DLD1 (cell line): ENCODE measurements around the gene MT3.
"Not testable (repeated sequence)": the region's sequence is repeated elsewhere in the genome, so short reads cannot be mapped to it uniquely, and the experiment has no call there.

Source experiments
- in situ Hi-C: cut with HindIII; loops from 2 replicates; pipeline ENCODE4 v1.10.0; 2017; ENCODE audit warnings: low sequenced_read_pairs

Gene MT3

DNA sequence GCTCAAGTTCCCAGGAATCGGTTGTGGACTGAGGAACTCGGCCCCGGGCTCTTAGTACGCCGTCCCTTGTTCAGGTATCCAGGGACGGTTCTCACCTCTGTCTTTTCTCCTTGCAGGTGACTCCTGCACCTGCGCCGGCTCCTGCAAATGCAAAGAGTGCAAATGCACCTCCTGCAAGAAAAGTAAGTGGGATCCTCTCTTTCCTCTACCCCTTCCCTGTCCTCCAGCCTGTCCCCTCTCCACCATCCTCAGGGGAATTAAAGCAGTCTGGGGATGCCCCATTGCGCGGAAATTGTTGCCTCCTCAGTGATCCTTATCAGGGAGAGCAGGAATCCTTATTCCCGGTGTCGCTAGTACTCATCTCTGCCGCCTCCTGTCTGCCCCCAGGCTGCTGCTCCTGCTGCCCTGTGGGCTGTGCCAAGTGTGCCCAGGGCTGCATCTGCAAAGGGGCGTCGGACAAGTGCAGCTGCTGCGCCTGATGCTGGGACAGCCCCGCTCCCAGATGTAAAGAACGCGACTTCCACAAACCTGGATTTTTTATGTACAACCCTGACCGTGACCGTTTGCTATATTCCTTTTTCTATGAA lies 19.6 kb downstream of the MT3 start:
- in situ Hi-C loops, result no loop called here

DNA sequence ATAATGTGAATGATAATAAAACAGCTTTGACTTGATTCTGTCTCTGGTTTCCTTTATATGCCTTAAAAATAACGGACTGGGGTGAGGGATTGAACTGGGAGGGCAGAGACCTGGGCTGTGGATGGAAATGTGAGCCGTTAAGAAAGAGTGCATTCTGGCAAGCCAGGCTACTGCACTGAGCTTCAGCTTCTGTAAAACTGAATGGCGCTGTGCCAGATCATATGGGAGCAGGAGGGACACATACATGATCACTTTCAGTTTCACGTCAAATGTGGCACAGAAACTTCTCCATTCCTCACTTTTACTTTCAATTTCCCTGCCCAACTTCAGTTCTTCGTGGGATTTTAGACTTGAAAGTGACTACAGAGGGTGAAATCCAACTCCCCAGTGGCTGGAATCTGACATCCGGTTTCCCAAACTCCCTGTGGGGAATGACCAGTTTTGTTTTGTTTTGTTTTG lies 20.2 kb downstream of the MT3 start:
- in situ Hi-C loops, result no loop called here

DNA sequence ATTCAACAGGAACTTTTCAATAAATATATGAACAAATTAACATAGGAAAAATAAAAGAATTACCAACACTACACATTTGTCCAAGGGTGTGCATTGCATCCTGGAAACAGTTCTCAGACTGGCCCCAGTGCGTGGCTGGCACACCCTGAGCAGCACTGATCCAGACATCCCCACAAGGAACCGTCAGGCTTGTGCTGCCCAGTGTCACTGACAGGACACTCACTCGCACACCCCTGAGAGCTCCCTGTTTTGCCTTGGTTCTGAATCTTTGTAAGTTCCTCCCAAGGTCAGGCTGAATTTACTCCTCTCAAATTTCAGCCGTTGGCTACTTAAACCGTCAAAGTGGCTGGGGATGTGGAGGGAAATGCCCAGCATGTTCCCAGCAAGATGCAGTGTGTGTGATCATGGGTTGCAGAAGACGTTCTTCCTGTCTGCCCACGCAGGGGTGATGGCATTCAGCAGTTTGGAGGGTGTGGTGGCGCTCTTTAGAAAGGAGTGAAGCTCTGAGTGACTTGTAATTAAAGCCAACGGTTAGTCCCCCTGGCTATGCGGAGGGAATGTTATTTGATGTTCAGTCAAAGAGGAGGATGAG lies 20.8 kb downstream of the MT3 start:
- in situ Hi-C loops, result loop anchor here (5.0 kb wide), 1 partner anchor 57 kb away; the partner anchor contains the start of genes MT1G and MT1H

DNA sequence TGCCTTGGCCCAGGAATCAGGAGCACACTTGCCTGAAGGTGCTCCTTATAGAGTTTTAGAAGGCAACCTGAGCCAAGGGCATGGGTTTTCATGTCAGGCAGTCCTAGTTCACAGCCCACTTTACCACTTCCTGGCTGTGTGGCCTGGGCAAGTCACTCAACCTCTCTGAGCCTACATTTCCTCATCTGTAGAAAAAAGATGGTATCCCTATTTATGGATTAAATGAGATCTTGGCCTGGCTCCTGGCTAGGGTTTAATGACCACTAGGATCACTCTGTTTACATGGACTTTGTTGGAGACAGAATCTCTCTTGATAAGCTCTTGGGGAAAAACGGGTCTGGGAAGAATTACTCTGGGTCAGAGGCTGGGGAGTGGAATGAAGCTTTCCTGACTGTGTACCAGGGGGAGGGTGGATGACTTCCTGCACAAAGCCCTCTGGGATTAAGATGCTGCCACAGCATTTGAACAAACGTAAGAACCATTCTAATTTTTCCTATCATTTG lies 21.3 kb downstream of the MT3 start:
- in situ Hi-C loops, result loop anchor here (5.0 kb wide), 1 partner anchor 57 kb away; the partner anchor contains the start of genes MT1G and MT1H

DNA sequence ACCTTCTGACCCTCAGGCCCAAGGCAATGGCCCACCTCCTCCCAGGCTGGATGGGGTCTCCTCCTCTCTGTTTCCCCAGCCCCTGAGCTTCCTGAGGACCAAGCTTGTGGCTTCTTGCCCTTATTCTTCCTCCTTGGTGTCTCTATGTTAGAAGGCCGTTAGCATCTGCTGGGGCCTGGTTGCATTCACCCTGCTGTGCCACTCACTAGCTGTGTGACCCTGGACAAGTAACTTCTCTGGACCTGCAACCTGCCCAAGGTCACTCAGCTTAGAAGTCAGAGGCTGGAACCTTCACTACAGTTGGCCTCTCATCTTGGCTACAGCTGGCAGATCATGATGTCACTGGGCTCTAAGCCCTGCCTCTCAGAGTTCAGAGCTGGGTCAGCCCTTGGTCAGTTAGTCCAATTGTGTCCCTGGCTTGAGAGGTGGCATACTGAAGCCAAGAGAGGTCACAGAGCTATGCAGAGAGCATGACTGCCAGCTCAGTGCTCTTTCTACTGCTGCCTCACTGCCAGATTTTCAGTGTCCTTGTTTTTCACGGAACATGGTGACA lies 22.0 kb downstream of the MT3 start:
- in situ Hi-C loops, result loop anchor here (5.0 kb wide), 1 partner anchor 56 kb away; the partner anchor contains the start of genes MT1G and MT1H

DNA sequence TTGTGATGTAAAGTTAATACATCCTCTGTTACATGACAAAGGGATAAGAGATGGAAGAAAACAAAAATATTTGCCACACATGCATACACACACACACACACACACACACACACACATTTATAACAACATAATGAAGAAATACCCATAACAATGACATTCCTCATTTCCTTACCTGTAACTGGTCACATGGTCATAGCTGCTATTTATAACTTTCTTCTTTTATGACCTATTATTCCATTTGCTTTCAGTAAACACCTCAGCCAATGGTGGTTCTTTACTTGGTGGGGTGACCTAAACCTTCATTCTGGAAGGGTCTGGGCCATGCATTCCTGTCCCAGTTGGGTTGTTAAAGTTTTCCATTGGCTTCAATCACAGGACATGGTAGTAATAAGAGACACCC lies 24.4 kb downstream of the MT3 start:
- in situ Hi-C loops, result loop anchor here (5.0 kb wide), 1 partner anchor 54 kb away; the partner anchor contains the start of genes MT1G and MT1H

DNA sequence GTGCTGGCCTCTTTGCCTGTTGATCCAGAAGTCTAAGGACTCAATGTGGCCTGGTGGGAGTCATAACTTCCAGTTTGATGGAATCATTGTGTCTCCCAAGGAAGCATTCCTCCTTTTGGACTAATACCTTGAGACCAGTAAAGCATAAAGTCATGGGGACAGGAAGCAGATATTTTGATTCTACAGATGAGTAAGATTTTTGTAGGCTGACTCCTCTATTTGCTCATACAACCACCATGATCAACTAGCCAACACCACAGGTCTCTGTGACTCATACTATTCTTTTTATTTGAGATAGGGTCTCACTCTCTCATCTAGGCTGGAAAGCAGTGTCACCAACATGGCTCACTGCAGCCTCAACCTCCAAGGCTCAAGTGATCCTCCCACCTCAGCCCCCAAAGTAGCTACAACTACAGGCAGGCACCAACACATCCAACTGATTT lies 25.2 kb downstream of the MT3 start:
- in situ Hi-C loops, result loop anchor here (5.0 kb wide), 1 partner anchor 53 kb away; the partner anchor contains the start of genes MT1G and MT1H

DNA sequence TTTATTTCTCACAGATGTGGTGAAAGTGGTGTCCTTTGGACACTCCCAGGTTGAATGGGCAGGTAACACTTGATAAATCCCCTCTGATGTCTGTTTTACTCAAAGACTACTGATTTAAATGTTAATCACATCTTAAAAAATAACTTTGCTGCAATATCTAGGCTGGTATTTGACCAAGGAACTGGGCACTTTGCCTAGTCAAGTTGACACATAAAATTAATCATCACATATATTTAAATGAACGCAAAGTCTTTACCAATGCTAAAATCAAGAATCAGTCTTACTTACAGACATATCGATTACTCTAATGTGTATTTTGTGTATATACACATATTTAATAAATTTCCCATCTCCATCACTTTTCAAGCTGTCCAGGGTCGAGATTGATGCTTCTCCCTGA lies 26.0 kb downstream of the MT3 start:
- in situ Hi-C loops, result no loop called here

DNA sequence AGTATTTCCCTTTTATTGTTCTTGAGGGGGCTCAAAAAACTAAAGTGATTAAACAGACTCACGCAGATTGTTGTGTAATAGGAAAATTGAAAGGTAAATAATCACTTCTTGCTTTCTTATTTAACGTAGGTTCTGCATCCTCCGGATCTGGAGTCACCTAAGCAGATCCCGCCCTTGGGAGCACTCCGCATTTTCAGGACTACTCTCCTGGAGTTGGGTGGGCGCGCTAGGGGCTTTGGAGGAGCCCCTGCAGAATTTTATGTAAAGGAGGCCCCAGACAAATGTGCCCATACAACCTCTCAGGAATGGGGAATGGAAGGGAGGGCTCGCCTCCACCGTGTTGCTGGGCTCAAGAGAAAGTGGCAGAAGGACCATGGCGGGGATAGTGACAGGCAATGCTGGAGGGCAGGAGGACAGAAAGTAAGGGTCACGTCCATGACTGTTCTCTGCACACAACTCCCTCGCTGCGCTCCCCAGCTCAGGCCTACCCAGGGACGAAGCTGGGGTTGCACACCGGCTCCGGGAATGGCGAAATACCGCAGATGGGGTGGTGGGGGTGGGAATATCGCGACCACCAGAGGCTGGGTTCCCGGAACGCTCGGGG lies 27.4 kb downstream of the MT3 start:
- in situ Hi-C loops, result no loop called here

DNA sequence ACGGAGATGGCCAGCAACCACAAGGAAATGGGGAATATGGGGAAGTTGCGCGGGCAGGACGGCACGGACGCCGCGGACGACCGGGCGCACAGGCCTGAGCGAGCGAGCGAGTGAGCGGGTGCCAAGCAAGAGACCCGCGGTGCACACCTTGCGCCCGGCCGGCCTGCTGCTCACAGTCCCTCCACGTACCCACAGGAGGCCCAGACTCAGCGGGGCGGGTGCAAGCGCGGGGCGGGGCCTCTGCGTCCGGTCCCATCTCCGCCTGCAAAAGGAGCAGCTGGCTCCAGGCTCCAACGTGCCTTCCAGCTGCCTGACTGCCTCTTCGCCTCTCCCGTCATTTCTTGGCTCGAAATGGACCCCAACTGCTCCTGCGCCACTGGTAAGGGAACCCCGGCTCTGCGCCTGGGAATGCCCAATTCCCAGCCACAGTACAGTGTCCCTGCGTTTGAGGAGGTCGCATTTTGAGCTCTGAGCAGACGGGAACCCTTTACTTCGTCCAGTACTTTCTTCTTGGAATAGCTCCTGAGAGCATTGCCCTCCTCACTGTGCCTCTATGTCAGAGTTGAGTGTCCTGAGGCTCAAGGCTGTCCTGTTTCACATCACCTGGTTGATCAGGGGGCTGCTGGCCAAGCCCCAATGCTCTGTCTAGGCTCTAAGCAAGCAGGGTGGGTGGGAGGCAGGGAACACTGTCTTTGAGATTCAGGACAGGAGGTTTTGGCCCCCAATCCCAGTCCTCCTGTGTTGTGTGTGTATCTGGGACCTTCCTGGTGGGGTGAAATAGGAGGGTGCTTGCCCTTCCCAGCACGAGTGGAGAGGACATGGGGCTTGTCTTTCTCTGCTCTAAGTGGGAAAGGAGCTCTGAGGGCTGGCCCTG lies 28.1 kb downstream of the MT3 start:
- in situ Hi-C loops, result no loop called here

DNA sequence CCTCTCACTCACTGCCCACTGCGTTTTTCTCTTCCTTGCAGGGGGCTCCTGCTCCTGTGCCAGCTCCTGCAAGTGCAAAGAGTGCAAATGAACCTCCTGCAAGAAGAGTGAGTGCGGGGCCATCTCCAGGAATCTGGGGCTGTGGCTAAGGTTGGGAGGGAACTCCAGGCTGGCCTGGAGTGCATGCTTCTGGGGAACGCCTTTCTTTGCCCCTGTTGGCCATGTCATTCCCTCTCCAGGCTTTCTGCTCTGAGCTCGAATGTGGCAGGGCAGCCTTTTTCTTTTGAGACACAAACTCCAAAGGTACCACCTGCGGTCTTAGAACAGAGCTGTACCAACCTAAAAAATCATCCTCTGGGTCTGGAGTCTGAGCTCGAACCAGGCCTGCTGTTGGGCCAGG lies 28.8 kb downstream of the MT3 start:
- in situ Hi-C loops, result no loop called here

DNA sequence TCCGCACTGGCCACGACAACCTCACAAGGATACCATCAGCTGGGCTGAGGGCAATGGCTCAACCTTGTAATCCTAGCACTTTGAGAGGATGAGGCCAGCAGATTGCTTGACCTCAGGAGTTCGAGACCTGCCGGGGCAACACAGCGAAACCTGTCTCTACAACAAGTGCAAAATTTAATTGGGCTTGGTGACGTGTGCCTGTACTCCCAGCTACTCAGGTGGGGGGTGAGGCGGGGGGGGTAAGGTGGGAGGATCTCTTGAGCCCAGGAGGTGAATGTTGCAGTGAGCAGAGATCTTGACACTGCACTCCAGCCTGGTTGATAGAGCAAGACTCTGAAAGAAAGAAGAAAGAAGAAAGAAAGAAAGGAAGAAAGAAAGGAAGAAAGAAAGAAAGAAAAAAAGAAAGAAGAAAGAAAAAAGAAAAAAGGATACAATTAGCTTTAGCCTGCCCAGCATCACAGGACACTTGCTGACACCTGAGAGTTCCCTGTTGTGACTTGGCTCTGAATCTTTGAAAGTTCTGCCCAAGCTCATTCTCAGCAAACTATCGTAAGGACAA lies 31.1 kb downstream of the MT3 start:
- in situ Hi-C loops, result no loop called here

DNA sequence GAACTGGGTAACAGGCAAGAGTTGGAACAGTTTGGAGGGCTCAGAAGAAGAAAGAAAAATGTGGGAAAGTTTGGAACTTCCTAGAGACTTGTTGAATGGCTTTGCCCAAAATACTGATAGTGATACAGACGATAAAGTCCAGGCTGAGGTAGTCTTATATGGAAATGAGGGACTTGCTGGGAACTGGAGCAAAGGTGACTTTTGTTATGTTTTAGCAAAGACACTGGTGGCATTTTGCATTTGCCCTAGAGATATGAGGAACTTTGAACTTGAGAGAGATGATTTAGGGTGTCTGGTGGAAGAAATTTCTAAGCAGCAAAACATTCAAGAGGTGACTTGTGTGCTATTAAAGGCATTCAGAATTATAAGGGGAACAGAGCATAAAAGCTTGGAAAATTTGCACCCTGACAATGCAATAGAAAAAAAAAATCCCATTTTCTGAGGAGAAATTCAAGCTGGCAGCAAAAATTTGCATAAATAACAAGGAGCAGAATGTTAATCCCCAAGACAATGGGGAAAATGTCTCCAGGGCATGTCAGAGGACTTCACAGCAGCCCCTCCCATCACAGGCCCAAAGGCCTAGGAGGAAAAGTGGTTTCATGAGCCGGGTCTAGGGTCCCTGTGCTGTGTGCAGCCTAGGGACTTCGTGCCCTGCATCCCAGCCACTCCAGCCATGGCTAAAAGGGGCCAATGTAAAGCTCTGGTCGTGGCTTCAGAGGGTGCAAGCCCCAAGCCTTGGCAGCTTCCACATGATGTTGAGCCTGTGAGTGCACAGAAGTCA lies 32.5 kb downstream of the MT3 start:
- in situ Hi-C loops, result not testable (repeated sequence)

DNA sequence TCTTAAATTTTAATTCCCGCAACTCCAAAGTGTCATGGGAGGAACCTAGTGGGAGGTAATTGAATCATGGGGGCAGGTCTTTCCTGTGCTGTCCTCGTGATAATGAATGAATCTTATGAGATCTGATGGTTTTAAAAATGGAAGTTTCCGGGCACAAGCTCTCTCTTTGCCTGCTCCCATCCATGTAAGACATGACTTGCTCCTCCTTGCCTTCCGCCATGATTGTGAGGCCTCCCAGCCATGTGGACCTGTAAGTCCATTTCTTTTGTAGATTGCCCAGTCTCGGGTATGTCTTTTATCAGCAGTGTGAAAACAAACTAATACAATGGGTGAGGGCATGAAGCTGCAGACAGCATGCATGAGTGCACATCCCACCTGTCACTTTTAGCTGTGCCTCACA lies 33.9 kb downstream of the MT3 start:
- in situ Hi-C loops, result not testable (repeated sequence)

DNA sequence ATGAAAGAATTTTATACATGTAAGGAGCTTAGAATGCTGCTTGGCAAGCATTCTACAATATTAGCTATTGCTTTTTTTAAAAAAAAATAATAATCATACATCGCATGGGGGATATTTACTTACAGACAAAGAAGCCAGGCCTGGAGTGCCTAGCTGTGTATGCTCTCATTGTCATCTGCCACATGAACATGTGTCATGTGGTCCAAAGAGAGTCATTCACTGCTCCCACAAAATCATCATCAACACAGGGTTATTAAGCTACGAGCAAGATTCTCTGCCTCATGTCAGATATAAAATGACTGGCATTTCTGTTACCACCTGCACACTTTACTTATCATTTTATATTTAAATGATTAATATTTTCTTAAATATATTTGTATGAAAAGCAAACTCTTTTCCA lies 34.3 kb downstream of the MT3 start:
- in situ Hi-C loops, result no loop called here

DNA sequence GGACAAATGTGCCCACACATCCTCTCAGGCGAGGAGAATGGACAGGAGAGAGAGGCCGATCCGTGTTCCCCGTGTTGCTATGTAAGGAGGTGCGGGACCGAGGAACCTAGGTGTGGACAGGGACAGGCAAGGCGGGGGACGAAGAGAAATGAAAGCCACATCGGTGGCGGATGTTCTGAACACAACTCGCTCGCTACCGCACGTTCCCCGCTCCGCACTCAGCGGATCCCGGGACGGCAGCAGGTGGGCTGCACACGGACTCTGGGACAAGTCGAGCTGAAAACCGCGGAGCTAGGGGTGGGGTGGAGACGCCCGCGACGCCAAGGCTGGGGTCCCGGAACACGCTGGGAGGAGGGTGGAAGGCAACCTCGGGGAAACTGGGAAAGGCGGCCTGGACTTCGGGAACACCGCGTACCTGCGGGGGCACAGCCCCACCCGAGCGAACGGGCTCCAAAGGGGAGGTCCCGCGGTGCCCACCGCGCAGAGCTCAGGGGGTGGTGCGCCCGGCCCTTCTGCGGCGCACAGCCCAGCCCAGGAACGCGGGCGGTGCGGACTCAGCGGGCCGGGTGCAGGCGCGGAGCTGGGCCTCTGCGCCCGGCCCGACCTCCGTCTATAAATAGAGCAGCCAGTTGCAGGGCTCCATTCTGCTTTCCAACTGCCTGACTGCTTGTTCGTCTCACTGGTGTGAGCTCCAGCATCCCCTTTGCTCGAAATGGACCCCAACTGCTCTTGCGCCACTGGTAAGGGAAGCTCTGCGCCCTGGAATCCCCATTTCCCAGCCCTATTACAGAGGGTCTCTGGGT lies 36.0 kb downstream of the MT3 start, which contains the start of gene MT1E:
Gene MT1E, plus strand, starts transcription at position 642 of the 803 bp plus-strand sequence. Its CDS starts 71 bp downstream, at position 713.
- in situ Hi-C loops, result no loop called here

DNA sequence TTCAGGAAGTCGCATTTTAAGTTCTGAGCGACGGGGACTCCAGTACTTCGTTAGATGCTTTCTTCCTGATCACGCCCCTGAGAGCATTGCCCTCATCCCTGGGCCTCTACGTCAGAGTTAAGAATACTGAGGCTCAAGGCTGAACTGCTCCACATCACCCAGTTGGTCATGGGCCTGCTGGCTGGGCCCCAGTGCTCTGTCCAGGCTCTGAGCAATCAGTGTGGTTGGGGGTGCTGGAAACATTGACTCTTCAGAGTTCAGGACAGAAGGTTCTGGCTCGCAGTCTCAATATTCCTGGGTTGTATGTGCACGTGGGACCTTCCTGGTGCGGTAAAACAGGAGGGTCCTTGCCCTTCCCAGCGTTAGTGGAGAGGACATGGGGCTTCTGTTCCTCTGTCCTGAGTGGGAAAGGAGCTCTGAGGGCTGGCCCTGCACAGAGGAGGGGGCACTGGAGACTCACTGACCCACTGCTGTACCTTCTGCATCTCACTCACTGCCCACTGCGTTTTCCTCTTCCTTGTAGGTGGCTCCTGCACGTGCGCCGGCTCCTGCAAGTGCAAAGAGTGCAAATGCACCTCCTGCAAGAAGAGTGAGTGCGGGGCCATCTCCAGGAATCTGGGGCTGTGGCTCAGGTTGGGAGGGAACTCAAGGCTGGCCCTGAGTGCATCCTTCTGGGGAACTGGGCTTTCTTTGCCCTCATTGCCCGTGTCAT lies 36.8 kb downstream of the MT3 start:
- in situ Hi-C loops, result no loop called here

DNA sequence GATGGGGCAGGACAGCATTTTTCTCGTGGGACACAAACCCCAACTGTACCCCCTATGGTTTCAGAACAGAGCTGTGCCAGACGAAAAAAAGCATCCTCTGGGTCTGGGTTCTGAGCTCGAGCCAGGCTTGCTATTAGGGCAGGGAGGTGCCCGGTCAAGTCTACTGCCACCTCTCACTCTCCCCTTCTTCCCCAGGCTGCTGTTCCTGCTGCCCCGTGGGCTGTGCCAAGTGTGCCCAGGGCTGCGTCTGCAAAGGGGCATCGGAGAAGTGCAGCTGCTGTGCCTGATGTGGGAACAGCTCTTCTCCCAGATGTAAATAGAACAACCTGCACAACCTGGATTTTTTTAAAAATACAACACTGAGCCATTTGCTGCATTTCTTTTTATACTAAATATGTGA lies 37.4 kb downstream of the MT3 start:
- in situ Hi-C loops, result no loop called here
